ENCODE data around the gene PLEKHA4. TPM values are rescaled to one million over a fixed set of nuclear protein-coding genes. Genes with fewer than 3 reads are reported as not detected.
A peak's percentile ranks its signal among the peaks of the same experiment; 100 is the strongest.

PLEKHA4 gene
- total and polyA plus RNA-seq, 9 of the 15 experiments (the other 6 are each of a cell fraction or from before 2014, with no cell fraction given) = 0.07 to 30.8 (median 11.4) TPM

DNA sequence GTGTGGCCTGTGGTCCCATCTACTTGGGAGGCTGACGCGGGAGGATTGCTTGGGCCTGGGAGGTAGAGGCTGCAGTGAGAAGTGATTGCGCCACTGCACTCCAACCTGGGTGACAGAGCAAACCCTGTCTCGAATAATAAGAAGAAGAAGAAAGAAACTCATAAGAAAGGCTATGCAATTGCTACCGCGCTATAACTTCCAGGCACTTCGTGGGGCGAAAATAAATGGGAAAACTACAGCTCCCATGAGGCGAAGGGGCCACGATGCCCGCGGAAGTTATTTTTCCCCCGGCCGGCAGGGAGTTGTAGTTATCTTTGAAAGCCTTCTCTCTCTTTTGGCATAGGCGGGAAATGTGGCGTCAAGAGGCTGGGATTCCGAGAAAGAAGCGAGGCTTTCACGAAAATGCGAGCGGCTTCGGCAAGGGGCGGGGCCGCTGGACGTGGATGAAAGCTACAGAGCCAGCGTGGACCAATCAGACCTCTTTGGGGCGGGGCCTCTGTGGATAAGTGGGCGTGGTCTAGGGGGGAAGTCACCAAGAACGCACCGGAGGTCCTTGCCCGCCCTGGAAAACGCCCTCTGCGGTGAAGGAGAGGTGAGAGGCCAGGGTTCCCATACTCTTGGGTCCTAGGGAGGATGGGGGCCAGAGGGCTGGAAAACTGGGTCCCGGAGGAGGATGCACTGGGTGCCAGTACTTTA, 31.5 kb upstream of the PLEKHA4 start, which contains the start of gene NUCB1 (continued):
- TF ChIP-seq HDAC3 (IDR thresholded peaks at IDR 0.05; ENCODE audit: borderline replicate concordance, partially characterized antibody) (peak; percentile 13), SNRNP70 (optimal IDR thresholded peaks at IDR 0.05; ENCODE audit: low read depth, low read length) (no peak), ARNT (IDR thresholded peaks at IDR 0.05) (0 out of 4 replicates have a peak, but pooled peaks of 1 of the 2 experiments have one; percentile 51), RNF2 (IDR thresholded peaks at IDR 0.05) (no peak), ZNF224 (CRISPR knock-in tag; IDR thresholded peaks at IDR 0.05) (no peak), ZNF197 (CRISPR knock-in tag; IDR thresholded peaks at IDR 0.05; ENCODE audit: low read depth) (no peak), THRAP3 (IDR thresholded peaks at IDR 0.05; ENCODE audit: borderline replicate concordance) (no peak), CC2D1A (IDR thresholded peaks at IDR 0.05) (peak; percentile 100), NRF1 (conservative IDR thresholded peaks at IDR 0.05 in 1 of 2, IDR thresholded peaks at IDR 0.05 in 1 of 2) (peak; percentile 46 to 58; a peak in 3 of 4 replicates), PCBP1 (IDR thresholded peaks at IDR 0.05; ENCODE audit: low read depth, low read length, poor library complexity, severe bottlenecking) (no peak), GABPB1 (CRISPR knock-in tag; IDR thresholded peaks at IDR 0.05) (peak; percentile 85), ZBTB7A (IDR thresholded peaks at IDR 0.05; ENCODE audit: borderline replicate concordance, control insufficient read depth, low read depth, low read length) (peak; percentile 66; the same call in 1 of the 2 replicates), ATF7 (IDR thresholded peaks at IDR 0.05) (peak; percentile 90), KLF16 (IDR thresholded peaks at IDR 0.05) (no peak), DMBX1 (CRISPR knock-in tag; IDR thresholded peaks at IDR 0.05; ENCODE audit: borderline replicate concordance) (no peak), RB1 (IDR thresholded peaks at IDR 0.05; ENCODE audit: low read depth) (peak; percentile 88; the same call in 1 of the 2 replicates), PHTF2 (CRISPR knock-in tag; IDR thresholded peaks at IDR 0.05) (0 out of 2 replicates have a peak, but pooled peaks have one; percentile 36), TOE1 (IDR thresholded peaks at IDR 0.05; ENCODE audit: borderline replicate concordance) (no peak), TOE1 (CRISPR knock-in tag; IDR thresholded peaks at IDR 0.05; ENCODE audit: borderline replicate concordance, low read depth) (no peak), WHSC1 (IDR thresholded peaks at IDR 0.05; ENCODE audit: low read length) (no peak), SIN3A (IDR thresholded peaks at IDR 0.05; ENCODE audit: borderline replicate concordance in 2 of 2, control insufficient read depth in 1 of 2, low read depth in 2 of 2, low read length in 2 of 2) (peak in 1 of 2 experiments; percentile 54; a peak in 2 of 4 replicates)
- TF ChIP-seq, protein P1, sequence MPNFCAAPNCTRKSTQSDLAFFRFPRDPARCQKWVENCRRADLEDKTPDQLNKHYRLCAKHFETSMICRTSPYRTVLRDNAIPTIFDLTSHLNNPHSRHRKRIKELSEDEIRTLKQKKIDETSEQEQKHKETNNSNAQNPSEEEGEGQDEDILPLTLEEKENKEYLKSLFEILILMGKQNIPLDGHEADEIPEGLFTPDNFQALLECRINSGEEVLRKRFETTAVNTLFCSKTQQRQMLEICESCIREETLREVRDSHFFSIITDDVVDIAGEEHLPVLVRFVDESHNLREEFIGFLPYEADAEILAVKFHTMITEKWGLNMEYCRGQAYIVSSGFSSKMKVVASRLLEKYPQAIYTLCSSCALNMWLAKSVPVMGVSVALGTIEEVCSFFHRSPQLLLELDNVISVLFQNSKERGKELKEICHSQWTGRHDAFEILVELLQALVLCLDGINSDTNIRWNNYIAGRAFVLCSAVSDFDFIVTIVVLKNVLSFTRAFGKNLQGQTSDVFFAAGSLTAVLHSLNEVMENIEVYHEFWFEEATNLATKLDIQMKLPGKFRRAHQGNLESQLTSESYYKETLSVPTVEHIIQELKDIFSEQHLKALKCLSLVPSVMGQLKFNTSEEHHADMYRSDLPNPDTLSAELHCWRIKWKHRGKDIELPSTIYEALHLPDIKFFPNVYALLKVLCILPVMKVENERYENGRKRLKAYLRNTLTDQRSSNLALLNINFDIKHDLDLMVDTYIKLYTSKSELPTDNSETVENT (CRISPR knock-in tag; IDR thresholded peaks at IDR 0.05) = no peak
- TF ChIP-seq, protein P2, sequence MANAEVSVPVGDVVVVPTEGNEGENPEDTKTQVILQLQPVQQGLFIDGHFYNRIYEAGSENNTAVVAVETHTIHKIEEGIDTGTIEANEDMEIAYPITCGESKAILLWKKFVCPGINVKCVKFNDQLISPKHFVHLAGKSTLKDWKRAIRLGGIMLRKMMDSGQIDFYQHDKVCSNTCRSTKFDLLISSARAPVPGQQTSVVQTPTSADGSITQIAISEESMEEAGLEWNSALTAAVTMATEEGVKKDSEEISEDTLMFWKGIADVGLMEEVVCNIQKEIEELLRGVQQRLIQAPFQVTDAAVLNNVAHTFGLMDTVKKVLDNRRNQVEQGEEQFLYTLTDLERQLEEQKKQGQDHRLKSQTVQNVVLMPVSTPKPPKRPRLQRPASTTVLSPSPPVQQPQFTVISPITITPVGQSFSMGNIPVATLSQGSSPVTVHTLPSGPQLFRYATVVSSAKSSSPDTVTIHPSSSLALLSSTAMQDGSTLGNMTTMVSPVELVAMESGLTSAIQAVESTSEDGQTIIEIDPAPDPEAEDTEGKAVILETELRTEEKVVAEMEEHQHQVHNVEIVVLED (CRISPR knock-in tag; IDR thresholded peaks at IDR 0.05) = peak; percentile 45; the same call in 1 of the 2 replicates
- TF ChIP-seq, protein P3, sequence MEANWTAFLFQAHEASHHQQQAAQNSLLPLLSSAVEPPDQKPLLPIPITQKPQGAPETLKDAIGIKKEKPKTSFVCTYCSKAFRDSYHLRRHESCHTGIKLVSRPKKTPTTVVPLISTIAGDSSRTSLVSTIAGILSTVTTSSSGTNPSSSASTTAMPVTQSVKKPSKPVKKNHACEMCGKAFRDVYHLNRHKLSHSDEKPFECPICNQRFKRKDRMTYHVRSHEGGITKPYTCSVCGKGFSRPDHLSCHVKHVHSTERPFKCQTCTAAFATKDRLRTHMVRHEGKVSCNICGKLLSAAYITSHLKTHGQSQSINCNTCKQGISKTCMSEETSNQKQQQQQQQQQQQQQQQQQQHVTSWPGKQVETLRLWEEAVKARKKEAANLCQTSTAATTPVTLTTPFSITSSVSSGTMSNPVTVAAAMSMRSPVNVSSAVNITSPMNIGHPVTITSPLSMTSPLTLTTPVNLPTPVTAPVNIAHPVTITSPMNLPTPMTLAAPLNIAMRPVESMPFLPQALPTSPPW (CRISPR knock-in tag; IDR thresholded peaks at IDR 0.05) = peak; percentile 66
